Common myeloid progenitor, CD34-positive (primary cell): ENCODE measurements around the gene CDK19.
"Not testable (repeated sequence)": the region's sequence is repeated elsewhere in the genome, so short reads cannot be mapped to it uniquely, and the experiment has no call there.

ENCODE experiments used
- CTCF ChIA-PET: fragments of 350-600 bp; sonication (Branson Sonifier 250); formaldehyde crosslinking; loops from one replicate; lab custom pipeline; 2021; ENCODE audit warnings: antibody characterized with exemption; lab: Charles Lee
- POLR2A ChIA-PET: fragments of 350-600 bp; sonication (Branson Sonifier 250); formaldehyde crosslinking; loops from one replicate; lab custom pipeline; 2021; ENCODE audit warnings: antibody characterized with exemption; lab: Charles Lee
- DNase-seq, 3 donors: peaks; one replicate each; pipeline versions ENCODE4 v3.0.0 to v3.0.0-alpha.2; 2013
- H3K27ac ChIP-seq, 2 experiments: 1 replicate in 1 of 2; 2 replicates in 1 of 2; pipeline ENCODE4 v1.7.0; 2013; ENCODE audit warnings: inconsistent platforms in 2 of 2, low read length in 2 of 2, mild to moderate bottlenecking in 2 of 2, low read depth in 1 of 2, moderate library complexity in 1 of 2; ENCODE audit not compliant: severe bottlenecking in 2 of 2, insufficient read depth in 1 of 2, poor library complexity in 1 of 2
- H3K27me3 ChIP-seq, 5 experiments: replicated peaks in 2 of 5; 1 replicate in 3 of 5; 2 replicates in 2 of 5; pipeline versions ENCODE4 v1.6.1 to v1.7.0; 2013; ENCODE audit warnings: low read length in 4 of 5, mild to moderate bottlenecking in 2 of 5, moderate library complexity in 2 of 5, inconsistent platforms in 1 of 5; ENCODE audit not compliant: insufficient read depth in 5 of 5, control insufficient read depth in 4 of 5
- H3K36me3 ChIP-seq, 4 experiments: 1 replicate in 2 of 4; 2 replicates in 2 of 4; pipeline versions ENCODE4 v1.6.1 to v1.7.0; 2013; ENCODE audit warnings: low read length in 3 of 4, control low read depth in 1 of 4, mild to moderate bottlenecking in 1 of 4; ENCODE audit not compliant: control insufficient read depth in 4 of 4, insufficient read depth in 4 of 4
- H3K4me1 ChIP-seq, 4 experiments: 1 replicate in 3 of 4; 2 replicates in 1 of 4; pipeline versions ENCODE4 v1.6.1 to v1.7.1; 2013; ENCODE audit warnings: low read length in 3 of 4, mild to moderate bottlenecking in 3 of 4, control low read depth in 1 of 4, inconsistent platforms in 1 of 4, moderate library complexity in 1 of 4; ENCODE audit not compliant: control insufficient read depth in 4 of 4, insufficient read depth in 4 of 4; ENCODE audit errors: control extremely low read depth in 1 of 4
- H3K4me3 ChIP-seq, 7 experiments: 1 replicate in 4 of 7; 2 replicates in 3 of 7; pipeline versions ENCODE4 v1.5.1 to v1.7.0; 2013; ENCODE audit warnings: mild to moderate bottlenecking in 7 of 7, low read length in 6 of 7, moderate library complexity in 6 of 7, inconsistent platforms in 2 of 7, low read depth in 2 of 7, control low read depth in 1 of 7; ENCODE audit not compliant: insufficient read depth in 4 of 7, control insufficient read depth in 1 of 7; ENCODE audit errors: extremely low read depth in 1 of 7
- H3K9me3 ChIP-seq, 5 experiments: 1 replicate in 4 of 5; 2 replicates in 1 of 5; pipeline versions ENCODE4 v1.6.1 to v1.7.1; 2013; ENCODE audit warnings: low read length in 4 of 5, mild to moderate bottlenecking in 2 of 5, inconsistent platforms in 1 of 5, low read depth in 1 of 5, moderate library complexity in 1 of 5; ENCODE audit not compliant: control insufficient read depth in 4 of 5, insufficient read depth in 2 of 5; ENCODE audit errors: control extremely low read depth in 1 of 5
- WGBS: methylation state at CpG from one replicate; pipeline ENCODE4 v1.1.5; 2013; ENCODE audit not compliant: insufficient coverage; 5-methylcytosine and 5-hydroxymethylcytosine counted together

Gene CDK19

GRCh38 chr6:110853754-110854477, 38.6 kb upstream of the CDK19 start:
- CTCF ChIA-PET = no interaction called here
- no peak for DNase-seq
- Histone ChIP-seq H3K4me3 (no peak overlapping the region), H3K9me3 (no peaks in the 10 kb centered on the region), H3K27ac (no peak overlapping the region), H3K4me1 (peaks cover 0 to 11% (median 3%) of the 10 kb centered on the region in 4 experiments), H3K27me3 (no peaks in the 10 kb centered on the region), H3K36me3 (no peaks in the 10 kb centered on the region)
- POLR2A ChIA-PET = no interaction called here
- 80% methylated on average over 1 of the region's 5 CpGs for WGBS

DNA sequence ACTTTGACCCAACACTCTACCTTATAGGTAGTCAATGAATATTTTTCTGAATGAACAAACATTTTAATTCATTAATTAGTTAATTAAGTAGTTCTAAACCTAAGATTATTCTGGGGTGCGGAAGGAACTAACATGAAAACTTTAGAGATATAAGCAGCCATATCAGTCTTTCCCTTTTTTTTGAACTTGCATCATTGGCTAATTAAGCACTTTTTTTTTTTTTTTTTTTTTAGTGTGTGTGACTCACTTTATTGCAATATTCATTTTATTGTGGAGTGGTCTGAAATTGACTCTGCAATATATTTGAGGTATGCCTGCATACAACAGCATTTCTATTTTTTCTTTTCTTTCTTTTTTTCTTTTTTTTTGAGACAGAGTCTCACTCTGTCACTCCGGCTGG, 37.5 kb upstream of the CDK19 start:
- Histone ChIP-seq H3K27me3 (no peaks in the 10 kb centered on the region), H3K4me3 (no peak overlapping the region), H3K27ac (no peak overlapping the region), H3K4me1 (peaks cover 0 to 6% (median 0%) of the 10 kb centered on the region in 4 experiments), H3K9me3 (no peaks in the 10 kb centered on the region), H3K36me3 (no peaks in the 10 kb centered on the region)
- CTCF ChIA-PET = no interaction called here
- POLR2A ChIA-PET = no interaction called here
- no peak for DNase-seq
- WGBS = no CpG with 5 or more reads among the region's 2 CpGs

GRCh38 chr6:110849781-110850180, 34.5 kb upstream of the CDK19 start:
- Histone ChIP-seq H3K27ac (no peak overlapping the region), H3K27me3 (no peaks in the 10 kb centered on the region), H3K36me3 (no peaks in the 10 kb centered on the region), H3K4me1 (no peaks in the 10 kb centered on the region), H3K9me3 (no peaks in the 10 kb centered on the region), H3K4me3 (no peak overlapping the region)
- ChIA-PET CTCF (interaction anchor here (1.1 to 1.4 kb wide), 2 partner anchors 24 to 29 kb away, joined by 3 read pairs; no protein-coding TSS in a partner anchor), POLR2A (no interaction called here)
- DNase-seq = no peak
- 100% methylated on average over 2 of the region's 4 CpGs for WGBS

- ChIA-PET POLR2A (no interaction called here), CTCF (interaction anchor here (1.3 kb wide), 1 partner anchor 11 kb away, joined by 3 read pairs; no protein-coding TSS in a partner anchor)
- H3K9me3 ChIP-seq = no peaks in the 10 kb centered on the region
- H3K4me3 ChIP-seq = peak overlapping the region in 1 of 7 experiments; percentile 16
- no peak overlapping the region for H3K27ac ChIP-seq
- peaks cover 0 to 5% (median 0%) of the 10 kb centered on the region in 4 experiments for H3K4me1 ChIP-seq
- peak in 1 of 3 donors; percentile 20 for DNase-seq
- H3K27me3 ChIP-seq = no peaks in the 10 kb centered on the region
- no CpG with 5 or more reads among the region's 6 CpGs for WGBS
- no peaks in the 10 kb centered on the region for H3K36me3 ChIP-seq
These were observed 26.0 kb upstream of the CDK19 start for GRCh38 chr6:110841266-110841665.

DNA sequence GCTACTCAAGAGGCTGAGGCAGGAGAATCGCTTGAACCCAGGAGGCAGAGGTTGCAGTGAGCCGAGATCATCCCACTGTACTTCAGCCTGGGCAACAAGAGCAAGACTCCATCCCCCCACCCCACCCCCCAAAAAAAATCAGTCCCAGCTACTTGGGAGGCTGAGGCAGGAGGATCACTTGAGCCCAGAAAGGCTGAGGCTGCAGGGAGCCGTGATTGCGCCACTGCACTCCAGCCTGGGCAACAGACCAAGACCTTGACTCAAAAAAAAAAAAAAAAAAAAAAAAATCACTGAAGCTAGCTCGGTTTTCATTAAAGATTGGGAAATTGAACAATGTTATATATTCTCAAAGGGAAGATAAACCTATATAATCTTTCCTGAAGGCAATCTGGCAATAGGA, 20.5 kb upstream of the CDK19 start:
- H3K9me3 ChIP-seq, H3K27me3 ChIP-seq, H3K36me3 ChIP-seq, H3K27ac ChIP-seq, DNase-seq, H3K4me3 ChIP-seq, H3K4me1 ChIP-seq: not testable (repeated sequence)
- CTCF ChIA-PET = interaction anchor here (1.2 kb wide), 1 partner anchor 46 kb away, joined by 3 read pairs; no protein-coding TSS in a partner anchor
- POLR2A ChIA-PET = interaction anchor here (0.6 kb wide), 1 partner anchor 1045 kb away, joined by 3 read pairs; no protein-coding TSS in a partner anchor
- 100% methylated on average over 2 of the region's 5 CpGs for WGBS

- POLR2A ChIA-PET = no interaction called here
- H3K36me3 ChIP-seq = no peaks in the 10 kb centered on the region
- no peaks in the 10 kb centered on the region for H3K27me3 ChIP-seq
- DNase-seq = no peak
- no peak overlapping the region for H3K27ac ChIP-seq
- H3K4me1 ChIP-seq = no peaks in the 10 kb centered on the region
- H3K4me3 ChIP-seq = no peak overlapping the region
- 98% methylated on average over 4 of the region's 6 CpGs for WGBS
- no peaks in the 10 kb centered on the region for H3K9me3 ChIP-seq
- CTCF ChIA-PET = no interaction called here
These were observed 18.6 kb upstream of the CDK19 start for GRCh38 chr6:110833831-110834230.

- ChIA-PET POLR2A (interaction anchor here (0.7 kb wide), 1 partner anchor 43 kb away, joined by 5 read pairs; the partner anchor contains the start of gene AMD1), CTCF (no interaction called here)
- Histone ChIP-seq H3K4me3 (no peak overlapping the region), H3K4me1 (peaks cover 0 to 5% (median 2%) of the 10 kb centered on the region in 4 experiments), H3K9me3 (no peaks in the 10 kb centered on the region), H3K27me3 (no peaks in the 10 kb centered on the region), H3K36me3 (no peaks in the 10 kb centered on the region), H3K27ac (no peak overlapping the region)
- DNase-seq = no peak
- WGBS = 92% methylated on average over 3 of the region's 6 CpGs
These were observed 16.1 kb upstream of the CDK19 start for GRCh38 chr6:110831405-110831804.
